IPS DF 4.7 (cell line): ENCODE measurements around the gene NACA.
"Not testable (repeated sequence)": the region's sequence is repeated elsewhere in the genome, so short reads cannot be mapped to it uniquely, and the experiment has no call there.

Experiments used
- DNase-seq: peaks from one replicate; pipeline ENCODE4 v3.0.0-alpha.2; 2013; ENCODE audit warnings: low spot score; ENCODE audit errors: extremely low read depth

NACA gene

GRCh38 chr12:56724701-56724971 lies 463 bp downstream of the NACA start:
- no peak for DNase-seq

GRCh38 chr12:56723889-56724700 lies 1.0 kb downstream of the NACA start:
- DNase-seq, result no peak

- DNase-seq, result no peak
These were observed 1.7 kb downstream of the NACA start for GRCh38 chr12:56723352-56723751.

DNA sequence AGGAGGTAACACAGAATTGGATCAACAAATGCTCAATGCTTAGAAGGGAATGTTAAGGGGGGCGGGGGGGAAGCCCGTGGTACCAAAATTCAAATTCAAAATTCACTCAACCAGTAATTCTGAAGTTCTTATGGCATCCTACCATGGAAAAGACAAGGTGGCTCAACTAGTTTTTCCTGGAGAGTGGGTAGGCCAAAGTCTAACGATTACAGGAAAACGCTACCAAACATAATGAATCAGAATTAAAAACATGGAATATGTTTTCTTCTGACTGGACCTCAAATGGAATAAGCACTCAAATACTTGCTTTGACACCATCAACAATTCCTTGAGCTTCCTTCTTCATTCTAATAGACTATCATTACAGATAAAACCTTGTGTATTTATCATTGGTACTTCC lies 2.3 kb downstream of the NACA start:
- no peak for DNase-seq

- DNase-seq, result no peak
These were observed 3.4 kb downstream of the NACA start for GRCh38 chr12:56721721-56722120.

DNA sequence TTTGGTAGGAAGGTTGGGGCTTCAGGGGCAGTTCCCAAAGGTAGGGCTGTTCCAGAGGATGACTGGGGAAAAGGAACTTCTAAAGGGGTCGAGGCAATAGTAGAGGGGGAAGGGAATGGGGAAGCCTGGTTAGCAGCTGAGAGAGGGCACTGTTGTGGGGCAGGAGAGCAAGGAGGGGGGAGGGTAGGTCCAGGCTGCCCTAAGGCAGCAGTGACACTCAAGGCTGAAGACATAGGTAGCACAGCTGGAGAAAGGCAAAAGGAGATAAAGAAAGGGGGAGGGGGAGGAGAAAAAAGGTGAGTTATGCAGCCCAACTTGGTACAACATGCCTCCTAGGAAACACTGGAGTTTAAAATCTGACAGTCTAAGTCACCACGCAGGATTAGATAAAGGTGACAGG lies 3.9 kb downstream of the NACA start:
- DNase-seq, result no peak

GRCh38 chr12:56720731-56721151 lies 4.4 kb downstream of the NACA start:
- no peak for DNase-seq

GRCh38 chr12:56719056-56719455 lies 6.0 kb downstream of the NACA start:
- DNase-seq, result no peak

- DNase-seq, result no peak
These were observed 6.5 kb downstream of the NACA start for GRCh38 chr12:56718636-56719035.

DNA sequence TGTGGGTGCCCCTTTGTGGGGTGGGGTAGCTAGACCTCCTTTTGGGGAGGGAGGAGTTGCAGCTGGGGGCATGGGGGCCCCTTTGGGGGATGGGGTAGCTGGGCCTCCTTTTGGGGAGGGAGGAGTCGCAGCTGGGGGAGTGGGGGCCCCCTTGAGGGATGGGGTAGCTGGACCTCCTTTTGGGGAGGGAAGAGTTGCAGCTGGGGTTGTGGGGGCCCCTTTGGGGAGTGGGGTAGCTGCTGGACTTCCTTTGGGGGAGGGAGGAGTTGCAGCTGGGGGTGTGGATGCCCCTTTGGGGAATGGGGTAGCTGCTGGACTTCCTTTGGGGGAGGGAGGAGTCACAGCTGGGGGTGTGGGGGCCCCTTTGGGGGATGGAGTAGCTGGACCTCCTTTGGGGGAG lies 7.0 kb downstream of the NACA start:
- DNase-seq, result no peak

- no peak for DNase-seq
These were observed 7.9 kb downstream of the NACA start for GRCh38 chr12:56716933-56717880.

- DNase-seq, result no peak
These were observed 8.6 kb downstream of the NACA start for GRCh38 chr12:56716458-56716857.

- DNase-seq, result no peak
These were observed 9.3 kb downstream of the NACA start for GRCh38 chr12:56715798-56716197.

GRCh38 chr12:56714431-56714929 lies 10.6 kb downstream of the NACA start:
- no peak for DNase-seq

DNA sequence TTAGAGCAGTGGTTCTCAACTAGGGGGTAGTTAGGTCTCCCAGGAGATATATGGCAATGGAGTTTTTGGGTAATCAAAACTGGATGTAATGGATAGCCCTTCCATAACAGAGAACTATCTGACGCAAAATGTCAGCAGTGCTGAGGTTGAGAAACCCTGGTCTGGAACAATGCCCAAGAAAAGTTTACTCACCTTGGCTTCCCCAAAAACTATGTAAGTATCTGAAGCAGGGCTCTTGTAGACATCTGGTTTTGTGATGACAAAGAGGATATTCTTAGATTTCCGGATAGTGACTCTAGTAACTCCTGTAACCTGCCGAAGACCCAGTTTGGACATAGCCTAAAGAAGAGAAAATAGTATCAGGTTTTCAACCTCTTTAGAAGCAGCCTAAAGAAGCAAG lies 11.8 kb downstream of the NACA start:
- DNase-seq, result no peak

GRCh38 chr12:56709759-56710376 lies 15.2 kb downstream of the NACA start:
- no peak for DNase-seq

DNA sequence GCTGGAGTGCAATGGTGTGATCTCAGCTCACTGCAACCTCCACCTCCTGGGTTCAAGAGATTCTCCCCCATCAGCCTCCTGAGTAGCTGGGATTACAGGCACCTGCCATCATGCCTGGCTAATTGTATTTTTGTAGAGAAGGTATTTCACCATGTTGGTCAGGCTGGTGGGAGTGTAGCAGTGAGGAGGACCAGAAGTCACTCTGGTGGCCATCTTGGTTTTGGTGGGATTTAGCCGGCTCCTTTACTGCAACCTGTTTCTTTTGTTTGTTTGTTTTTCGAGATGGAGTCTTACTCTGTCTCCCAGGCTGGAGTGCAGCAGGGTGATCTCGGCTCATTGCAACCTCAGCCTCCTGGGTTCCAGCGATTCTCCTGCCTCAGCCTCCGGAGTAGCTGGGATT lies 20.6 kb downstream of the NACA start:
- not testable (repeated sequence) for DNase-seq

DNA sequence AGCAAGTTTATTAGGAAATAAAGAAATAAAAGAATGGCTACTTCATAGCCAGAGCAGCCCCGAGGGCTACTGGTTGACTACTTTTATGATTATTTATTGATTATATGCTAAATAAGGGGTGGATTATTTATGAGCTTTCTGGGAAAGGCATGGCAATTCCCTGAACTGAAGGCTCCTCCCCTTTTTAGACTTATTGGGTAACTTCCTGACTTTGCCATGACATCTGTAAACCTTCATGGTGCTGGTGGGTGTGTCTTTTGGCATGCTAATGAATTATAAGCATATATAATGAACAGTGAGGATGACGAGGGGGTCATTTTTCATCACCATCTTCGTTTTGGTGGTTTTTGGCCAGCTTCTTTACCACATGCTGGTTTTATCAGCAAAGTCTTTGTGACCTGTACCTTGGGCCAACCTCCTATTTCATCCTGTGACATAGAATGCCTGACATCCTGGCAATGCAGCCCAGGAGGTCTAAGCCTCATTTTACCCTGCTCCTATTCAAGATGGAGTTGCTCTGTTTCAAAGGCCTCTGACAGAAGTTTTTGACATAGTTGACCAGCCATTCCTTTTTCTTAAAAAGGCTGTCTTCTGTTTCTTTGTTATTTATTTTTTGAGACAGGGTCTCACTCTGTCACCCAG lies 26.0 kb downstream of the NACA start:
- DNase-seq, result no peak

DNA sequence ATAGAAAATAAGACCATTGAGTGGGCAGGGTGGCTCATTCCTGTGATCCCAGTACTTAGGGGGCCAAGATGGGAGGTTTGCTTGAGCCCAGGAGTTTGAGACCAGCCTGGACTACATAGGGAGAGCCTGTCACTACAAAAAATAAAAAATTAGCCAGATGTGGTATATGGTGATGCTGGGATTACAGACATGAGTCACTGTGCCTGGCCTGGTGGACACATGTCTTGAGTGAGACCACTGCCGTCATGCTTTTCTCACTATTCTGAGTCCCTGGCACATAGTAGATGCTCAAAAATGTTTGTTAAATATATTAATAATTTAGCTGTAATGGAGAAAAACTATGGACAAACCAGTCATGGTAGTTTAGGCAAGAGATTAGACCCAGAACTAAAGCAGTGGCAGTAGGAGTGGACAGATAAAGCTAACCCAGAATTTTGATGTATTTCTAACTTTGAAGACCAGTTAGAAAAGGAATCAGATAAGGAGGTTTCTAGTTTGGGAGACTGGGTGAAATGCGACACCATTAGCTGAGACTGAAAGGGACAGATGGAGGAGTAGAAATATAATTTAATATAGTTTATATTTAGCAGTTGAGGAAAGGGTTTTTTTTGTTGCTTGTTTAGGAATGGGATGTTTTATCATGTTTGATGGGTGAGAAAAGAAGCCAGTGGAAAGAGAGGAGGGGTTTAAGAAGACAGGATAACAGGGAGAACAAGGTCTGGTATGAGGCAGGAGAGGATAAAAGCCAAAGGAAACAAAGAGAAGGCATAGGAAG lies 29.6 kb downstream of the NACA start:
- no peak for DNase-seq

DNA sequence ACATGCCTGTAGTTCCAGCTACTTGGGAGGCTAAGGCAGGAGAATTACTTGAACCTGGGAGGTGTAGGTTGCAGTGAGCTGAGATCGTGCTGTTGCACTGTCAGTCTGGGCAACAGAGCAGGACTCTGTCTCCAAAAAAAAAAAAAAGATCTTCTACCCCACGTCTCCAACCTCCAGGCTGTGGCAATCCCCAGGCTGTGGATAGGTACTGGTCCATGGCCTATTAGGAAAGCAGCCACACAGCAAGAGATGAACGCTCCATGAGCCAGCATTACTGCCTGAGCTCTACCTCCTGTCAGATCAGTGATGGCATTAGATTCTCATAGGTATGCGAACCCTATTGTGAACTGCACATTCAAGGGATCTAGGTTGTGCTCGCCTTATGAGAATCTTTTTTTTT lies 30.9 kb downstream of the NACA start:
- DNase-seq, result no peak

GRCh38 chr12:56688846-56689109 lies 36.3 kb downstream of the NACA start:
- no peak for DNase-seq
